Parathyroid adenoma (tissue), 2 donors: ENCODE results near the gene PLEKHA7.

ENCODE experiments used
- H2AFZ ChIP-seq: fragments of 300-600 bp; sonication (generic); one replicate; pipeline ENCODE4 v1.7.0; 2017; ENCODE audit warnings: antibody characterized with exemption, mild to moderate bottlenecking
- H3K27ac ChIP-seq: fragments of 300-600 bp; sonication (generic); one replicate; pipeline ENCODE4 v1.7.0; 2017
- H3K27me3 ChIP-seq: fragments of 300-600 bp; sonication (generic); one replicate; pipeline ENCODE4 v1.7.0; 2017; ENCODE audit warnings: low read length; ENCODE audit not compliant: control insufficient read depth, insufficient read depth
- H3K36me3 ChIP-seq: fragments of 300-600 bp; sonication (generic); one replicate; pipeline ENCODE4 v1.7.0; 2017; ENCODE audit warnings: low read length; ENCODE audit not compliant: control insufficient read depth, insufficient read depth
- H3K4me1 ChIP-seq: fragments of 300-600 bp; sonication (generic); one replicate; pipeline ENCODE4 v1.7.0; 2017; ENCODE audit warnings: control low read depth
- H3K4me2 ChIP-seq: fragments of 300-600 bp; sonication (generic); one replicate; pipeline ENCODE4 v1.7.0; 2017; ENCODE audit warnings: low read length
- H3K4me3 ChIP-seq: fragments of 300-600 bp; sonication (generic); one replicate; pipeline ENCODE4 v1.7.0; 2017; ENCODE audit warnings: low read depth, low read length
- H3K79me2 ChIP-seq: fragments of 300-600 bp; sonication (generic); one replicate; pipeline ENCODE4 v1.7.0; 2017; ENCODE audit warnings: control low read depth
- H3K9ac ChIP-seq: fragments of 300-600 bp; sonication (generic); one replicate; pipeline ENCODE4 v1.7.0; 2017; ENCODE audit warnings: mild to moderate bottlenecking
- H3K9me3 ChIP-seq: fragments of 300-600 bp; sonication (generic); one replicate; pipeline ENCODE4 v1.7.0; 2017; ENCODE audit warnings: low read length; ENCODE audit not compliant: control insufficient read depth
- CTCF ChIP-seq: fragments of 300-600 bp; sonication (generic); IDR thresholded peaks from one replicate; pipeline ENCODE4 v1.7.0; 2017; ENCODE audit warnings: antibody characterized with exemption, mild to moderate bottlenecking
- donor health status: primary hyperparathyroidism.

PLEKHA7 gene

GRCh38 chr11:16795146-16795545 lies 219.1 kb downstream of the PLEKHA7 start:
- no peak overlapping the region for H3K9ac ChIP-seq
- no peaks in the 10 kb centered on the region for H3K9me3 ChIP-seq
- H3K4me1 ChIP-seq: peaks cover 5% of the 10 kb centered on the region
- H3K27ac ChIP-seq: no peak overlapping the region
- H3K36me3 ChIP-seq: no peaks in the 10 kb centered on the region
- no peak overlapping the region for H3K4me2 ChIP-seq
- H3K79me2 ChIP-seq: no peaks in the 10 kb centered on the region
- no peak for TF ChIP-seq CTCF
- no peaks in the 10 kb centered on the region for H3K27me3 ChIP-seq
- H3K4me3 ChIP-seq: no peak overlapping the region
- H2AFZ ChIP-seq: no peak overlapping the region

- H3K4me3 ChIP-seq: no peak overlapping the region
- H3K27me3 ChIP-seq: no peaks in the 10 kb centered on the region
- H3K79me2 ChIP-seq: no peaks in the 10 kb centered on the region
- no peak overlapping the region for H3K9ac ChIP-seq
- H3K36me3 ChIP-seq: no peaks in the 10 kb centered on the region
- no peaks in the 10 kb centered on the region for H3K9me3 ChIP-seq
- no peak overlapping the region for H3K27ac ChIP-seq
- H3K4me2 ChIP-seq: no peak overlapping the region
- H2AFZ ChIP-seq: no peak overlapping the region
- TF ChIP-seq CTCF: no peak
- peaks cover 5% of the 10 kb centered on the region for H3K4me1 ChIP-seq
Observed at GRCh38 chr11:16794047-16794818, 220.0 kb downstream of the PLEKHA7 start.

- Histone ChIP-seq H3K4me1 (peaks cover 5% of the 10 kb centered on the region), H3K9ac (no peak overlapping the region), H2AFZ (no peak overlapping the region), H3K4me2 (no peak overlapping the region), H3K4me3 (no peak overlapping the region), H3K9me3 (no peaks in the 10 kb centered on the region), H3K27ac (no peak overlapping the region), H3K79me2 (no peaks in the 10 kb centered on the region), H3K27me3 (no peaks in the 10 kb centered on the region), H3K36me3 (no peaks in the 10 kb centered on the region)
- TF ChIP-seq CTCF: no peak
Observed at GRCh38 chr11:16793511-16793910, 220.7 kb downstream of the PLEKHA7 start.

GRCh38 chr11:16793009-16793408 lies 221.2 kb downstream of the PLEKHA7 start:
- Histone ChIP-seq H3K36me3 (no peaks in the 10 kb centered on the region), H3K4me1 (peaks cover 5% of the 10 kb centered on the region), H2AFZ (no peak overlapping the region), H3K4me2 (no peak overlapping the region), H3K27ac (no peak overlapping the region), H3K27me3 (no peaks in the 10 kb centered on the region), H3K9me3 (no peaks in the 10 kb centered on the region), H3K9ac (no peak overlapping the region), H3K4me3 (no peak overlapping the region), H3K79me2 (no peaks in the 10 kb centered on the region)
- no peak for TF ChIP-seq CTCF

- Histone ChIP-seq H3K9ac (no peak overlapping the region), H3K27ac (no peak overlapping the region)
Observed at GRCh38 chr11:16792426-16792825, 221.8 kb downstream of the PLEKHA7 start.

More at GRCh38 chr11:16792426-16792825, 221.8 kb downstream of the PLEKHA7 start:
- Histone ChIP-seq H3K79me2 (no peaks in the 10 kb centered on the region), H2AFZ (no peak overlapping the region), H3K9me3 (no peaks in the 10 kb centered on the region), H3K4me1 (peaks cover 5% of the 10 kb centered on the region), H3K36me3 (no peaks in the 10 kb centered on the region), H3K4me3 (no peak overlapping the region), H3K4me2 (no peak overlapping the region), H3K27me3 (no peaks in the 10 kb centered on the region)
- no peak for TF ChIP-seq CTCF
